GM21576 (cell line): ENCODE results near the gene HIF1AN.

Source experiments
- ATAC-seq: cut with Tn5 transposase; IDR thresholded peaks from one replicate; pipeline ENCODE4 v1.9.1; 2021; ENCODE audit warnings: mild to moderate bottlenecking, moderate library complexity; ENCODE audit not compliant: unreplicated experiment

The HIF1AN gene

DNA sequence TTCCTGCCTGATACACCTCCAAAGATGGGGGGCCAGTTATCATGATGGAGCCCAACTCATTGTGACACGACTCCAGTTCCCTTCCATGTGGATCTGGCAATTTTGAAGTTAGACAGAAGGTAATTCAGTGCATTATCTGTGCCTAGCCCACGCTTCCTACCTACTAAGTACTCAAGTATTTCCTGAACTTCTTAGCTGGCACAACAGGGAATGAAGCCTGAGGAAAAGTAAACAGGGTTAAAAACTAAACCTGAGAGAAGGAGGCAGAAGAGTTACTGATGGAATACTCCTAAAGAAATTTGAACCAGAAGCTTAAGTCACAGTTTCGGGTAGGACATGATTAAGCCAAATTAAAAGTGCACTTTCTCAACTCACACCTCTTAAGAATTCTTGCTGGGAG is 14.9 kb upstream of the HIF1AN start:
- no peak for ATAC-seq

GRCh38 chr10:100522107-100522801 is 13.5 kb upstream of the HIF1AN start:
- no peak for ATAC-seq

DNA sequence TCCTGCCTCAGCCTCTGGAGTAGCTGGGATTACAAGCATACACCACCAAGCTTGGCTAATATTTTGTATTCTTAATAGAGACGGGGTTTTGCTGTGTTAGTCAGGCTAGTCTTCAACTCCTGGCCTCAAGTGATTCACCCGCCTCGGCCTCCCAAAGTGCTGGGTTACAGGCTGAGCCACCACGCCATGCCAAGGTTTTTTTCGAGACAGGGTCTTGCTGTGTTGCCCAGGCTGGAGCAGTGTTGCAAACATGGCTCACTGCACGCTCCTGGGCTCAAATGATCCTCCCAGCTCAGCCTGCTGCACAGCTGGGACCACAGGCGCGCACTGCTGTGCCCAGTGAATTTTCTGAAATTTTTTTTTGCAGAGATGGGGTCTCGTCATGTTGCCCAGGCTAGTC is 12.8 kb upstream of the HIF1AN start:
- no peak for ATAC-seq

DNA sequence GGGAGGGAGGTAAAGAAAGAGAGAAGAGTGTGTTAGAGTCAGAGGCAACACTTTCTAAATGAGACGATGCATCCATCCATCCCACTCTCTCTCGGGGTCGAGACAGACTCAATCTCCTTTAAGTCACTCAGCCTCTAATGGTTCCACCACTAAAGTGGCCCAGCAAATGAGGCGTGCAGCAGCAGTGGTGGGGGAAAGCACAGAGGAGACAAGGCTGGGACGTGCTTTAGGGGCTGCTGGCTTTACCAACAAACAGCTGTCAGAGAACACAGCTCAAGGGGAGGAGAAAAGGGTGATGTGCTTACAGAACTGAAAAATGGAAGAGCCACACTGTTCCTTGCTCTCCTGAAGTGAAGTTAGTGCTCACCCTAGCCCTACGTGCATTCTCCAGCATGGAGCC is 11.5 kb upstream of the HIF1AN start:
- ATAC-seq = no peak

DNA sequence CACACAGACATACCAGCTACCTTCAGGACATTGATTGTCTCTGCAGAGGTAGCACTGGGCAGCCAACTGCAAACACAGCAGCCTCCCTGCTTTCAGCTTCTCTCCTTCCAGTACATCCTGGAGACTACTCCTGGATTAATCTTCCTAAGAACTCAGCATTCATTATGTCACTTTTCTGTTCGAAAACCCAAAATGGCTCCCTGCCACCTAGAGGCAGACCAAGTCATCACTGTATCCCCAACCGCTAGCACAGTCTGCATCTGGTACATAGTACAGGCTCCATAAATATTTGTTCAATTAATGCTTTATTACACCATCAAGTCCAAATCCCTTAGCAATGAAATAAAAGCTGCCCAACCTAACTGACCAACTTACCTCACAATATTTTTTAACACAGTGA is 11.1 kb upstream of the HIF1AN start:
- ATAC-seq = no peak

DNA sequence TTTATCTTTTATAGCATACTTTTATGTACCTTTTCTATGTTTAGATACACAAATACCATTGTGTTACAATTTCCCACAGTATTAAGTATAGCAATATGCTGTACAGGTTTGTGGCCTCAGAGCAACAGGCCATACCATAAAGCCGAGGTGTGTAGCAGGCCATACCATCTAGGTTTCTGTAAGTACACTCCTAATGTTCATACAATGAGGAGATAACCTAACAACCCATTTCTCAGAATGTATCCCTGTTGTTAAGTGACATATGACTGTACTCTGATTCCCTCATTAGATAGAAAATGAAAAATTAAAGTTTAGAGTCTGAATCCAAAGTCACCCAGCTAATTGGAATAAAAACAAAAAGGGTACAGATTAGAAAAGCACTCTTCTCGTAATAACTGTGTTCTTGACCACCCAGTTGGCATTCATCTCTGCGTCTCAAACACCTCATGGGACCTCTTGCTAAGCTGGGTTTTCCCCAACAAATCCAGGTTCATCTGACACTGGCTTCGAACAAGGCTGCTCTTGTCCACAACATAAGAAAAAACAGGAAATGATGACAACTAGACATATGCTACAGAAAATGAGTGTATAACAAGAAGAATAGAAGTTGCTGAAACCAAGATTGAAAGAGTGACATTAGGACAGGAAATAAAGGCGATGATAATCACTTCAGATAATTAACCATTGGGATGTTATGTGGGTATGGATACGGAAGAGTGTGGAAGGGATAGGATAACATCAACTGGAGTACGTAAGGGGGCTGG is 7.4 kb upstream of the HIF1AN start:
- no peak for ATAC-seq

DNA sequence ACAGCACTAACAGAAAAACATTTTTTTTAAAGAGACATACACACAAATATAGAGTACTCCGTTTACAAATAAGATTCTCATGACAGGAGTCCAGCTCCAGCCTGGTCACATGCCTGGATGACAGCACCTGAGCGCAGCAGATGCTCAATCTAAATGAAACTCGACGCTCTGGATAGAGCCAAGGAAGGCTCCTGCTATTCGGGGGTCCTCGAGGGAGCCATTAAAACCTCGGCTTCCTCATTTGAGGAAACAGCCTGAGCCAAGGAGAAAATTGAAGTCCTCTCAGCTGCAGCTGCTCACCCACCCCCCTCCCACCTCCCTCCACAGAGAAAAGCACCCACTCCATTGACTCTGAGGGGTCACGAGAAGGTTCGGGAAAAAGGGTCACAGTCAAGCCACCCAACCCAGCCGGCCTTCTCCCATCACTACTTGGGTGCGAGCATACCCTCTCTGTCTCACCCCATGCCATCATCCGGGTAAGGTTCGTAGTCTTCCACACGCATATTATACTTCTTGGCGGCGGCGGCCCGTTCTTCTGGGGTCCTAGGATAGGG is 6.7 kb upstream of the HIF1AN start:
- no peak for ATAC-seq

- peak; percentile 61 for ATAC-seq
These were observed 6.1 kb upstream of the HIF1AN start, which contains the start of gene NDUFB8 for GRCh38 chr10:100529475-100530298. Gene NDUFB8, minus strand, starts transcription at chr10:100529871. Its CDS starts 20 bp downstream, at chr10:100529851.

DNA sequence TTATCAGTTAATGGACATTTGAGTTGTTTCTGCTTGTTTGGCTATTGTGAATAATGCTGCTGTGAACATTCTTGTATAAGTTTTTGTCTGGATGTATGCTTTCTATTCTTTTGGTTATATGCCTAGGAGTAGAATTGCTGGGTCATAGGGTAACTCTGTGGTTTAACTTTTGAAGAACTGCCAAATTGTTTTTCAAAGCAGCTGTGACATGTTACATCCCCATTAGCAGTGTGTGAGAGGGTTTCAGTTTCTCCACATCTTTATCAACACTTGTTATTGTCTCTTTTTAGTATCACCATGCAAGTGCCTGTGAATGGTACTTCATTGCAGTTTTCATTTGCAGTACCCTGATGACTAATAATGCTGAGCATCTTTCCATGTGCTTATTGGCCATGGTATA is 4.0 kb upstream of the HIF1AN start:
- no peak for ATAC-seq

- ATAC-seq = no peak
These were observed 1.0 kb upstream of the HIF1AN start for GRCh38 chr10:100534726-100535125.

GRCh38 chr10:100535338-100535714 is 417 bp upstream of the HIF1AN start:
- ATAC-seq = no peak

DNA sequence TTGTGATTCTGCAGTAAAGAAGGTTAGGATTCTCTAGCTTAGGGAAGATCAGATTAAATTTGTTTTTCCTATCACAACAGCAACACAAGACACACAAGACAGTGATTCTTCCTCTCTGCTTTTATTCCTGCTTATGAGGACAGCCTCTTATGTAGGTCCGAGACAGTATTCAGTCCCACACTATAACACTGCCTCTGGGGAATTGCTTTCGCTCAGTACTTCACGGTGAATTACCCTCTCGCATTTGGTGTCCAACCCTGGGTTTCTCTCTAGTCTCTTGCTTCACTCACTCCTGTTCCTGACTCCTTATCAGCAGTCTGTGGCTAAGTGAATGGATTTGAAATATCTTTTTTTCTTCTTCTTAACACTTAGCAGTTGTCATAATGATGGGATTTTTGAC is 1.7 kb downstream of the HIF1AN start:
- ATAC-seq = no peak

DNA sequence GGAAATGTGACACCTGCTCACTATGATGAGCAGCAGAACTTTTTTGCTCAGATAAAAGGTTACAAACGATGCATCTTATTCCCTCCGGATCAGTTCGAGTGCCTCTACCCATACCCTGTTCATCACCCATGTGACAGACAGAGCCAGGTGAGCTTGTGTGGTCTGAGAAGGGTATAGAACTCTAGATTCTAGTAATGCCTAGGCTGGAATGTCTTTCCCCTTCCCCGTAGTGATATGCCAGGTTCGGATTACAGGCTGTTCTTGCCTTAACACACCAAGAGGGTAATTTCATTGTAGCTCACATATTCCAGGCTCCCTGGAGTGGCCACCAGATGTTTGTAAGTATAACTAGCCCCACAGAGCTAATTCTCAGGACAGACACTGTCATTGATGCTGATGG is 9.2 kb downstream of the HIF1AN start:
- ATAC-seq = no peak

DNA sequence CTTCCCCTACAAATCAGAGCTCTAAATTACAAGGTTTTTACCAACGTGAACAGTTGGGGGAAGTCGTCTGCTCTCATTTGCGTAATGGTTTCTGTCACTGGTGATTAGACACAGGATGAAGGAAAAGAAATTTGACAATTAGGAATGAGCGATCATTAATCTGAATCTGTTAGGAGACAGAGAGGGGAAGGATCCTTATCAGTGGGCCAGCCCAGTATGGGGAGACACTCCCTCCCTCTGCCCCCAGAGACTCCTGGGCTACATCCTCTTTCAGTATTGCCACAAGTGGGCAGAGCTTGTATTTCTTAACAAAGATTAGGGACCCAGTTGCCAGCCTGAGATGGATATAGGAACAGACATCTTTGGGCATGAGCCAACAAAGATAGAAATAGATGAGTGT is 15.5 kb downstream of the HIF1AN start:
- no peak for ATAC-seq

DNA sequence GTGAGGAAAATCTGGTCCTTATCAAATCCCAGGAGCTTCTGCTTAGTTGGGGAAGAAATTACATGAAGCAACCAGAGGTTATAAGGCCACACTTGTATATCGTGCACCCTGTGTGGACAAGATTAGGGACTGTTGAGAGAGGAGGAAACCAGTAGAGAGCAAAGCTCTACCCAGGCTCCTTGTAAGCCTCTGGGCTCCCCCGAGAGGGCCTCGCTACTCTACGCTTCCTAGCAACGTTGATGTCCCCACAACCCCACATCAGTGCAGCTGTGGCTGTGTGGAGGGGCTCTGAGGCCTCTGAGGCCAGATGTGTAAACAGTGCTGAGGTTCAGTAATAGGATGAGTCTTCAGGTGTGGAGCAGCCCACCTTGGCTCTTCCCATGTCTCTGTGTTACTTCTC is 16.0 kb downstream of the HIF1AN start:
- no peak for ATAC-seq

DNA sequence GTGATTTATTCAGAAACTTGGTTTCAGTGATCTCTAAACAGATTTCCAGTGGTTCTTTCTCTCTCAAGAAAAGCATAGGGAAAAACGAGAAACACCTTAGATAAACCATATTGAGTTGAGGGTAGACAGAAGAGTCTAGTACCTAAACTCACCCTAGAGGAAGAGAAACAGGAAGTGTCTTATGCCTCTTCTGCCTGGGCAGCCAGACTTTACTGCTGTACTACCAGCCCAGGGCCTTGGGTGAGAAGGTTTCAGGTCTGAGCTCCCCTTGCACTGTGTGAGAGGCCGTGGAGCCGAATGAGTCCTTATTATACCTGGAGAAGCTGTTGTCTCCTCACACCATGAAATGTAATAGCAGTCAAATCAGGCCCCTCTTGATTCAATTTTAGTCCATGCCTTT is 18.2 kb downstream of the HIF1AN start:
- ATAC-seq = no peak

DNA sequence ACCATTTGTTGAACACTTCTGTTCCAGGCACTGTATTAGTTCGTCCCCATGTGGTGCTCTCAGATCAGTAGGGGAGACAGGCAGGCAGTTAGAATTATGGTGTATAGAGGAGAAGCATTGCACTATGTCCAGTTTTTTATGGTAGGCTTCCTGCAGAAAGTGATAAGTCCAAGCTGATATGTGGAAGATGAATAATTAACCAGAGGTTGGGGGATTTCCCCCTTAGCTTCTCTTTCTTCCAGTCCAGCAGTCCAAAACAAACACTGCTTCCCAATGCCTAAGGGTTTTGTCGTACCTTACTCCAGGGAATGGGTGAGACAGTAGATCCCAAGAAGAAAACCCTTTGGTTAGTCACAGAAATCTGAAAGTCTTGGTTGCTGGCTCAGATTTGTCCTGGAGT is 19.2 kb downstream of the HIF1AN start:
- no peak for ATAC-seq

GRCh38 chr10:100560248-100560647 is 24.5 kb downstream of the HIF1AN start:
- ATAC-seq = no peak

- ATAC-seq = no peak
These were observed 25.3 kb downstream of the HIF1AN start for GRCh38 chr10:100561005-100561404.

DNA sequence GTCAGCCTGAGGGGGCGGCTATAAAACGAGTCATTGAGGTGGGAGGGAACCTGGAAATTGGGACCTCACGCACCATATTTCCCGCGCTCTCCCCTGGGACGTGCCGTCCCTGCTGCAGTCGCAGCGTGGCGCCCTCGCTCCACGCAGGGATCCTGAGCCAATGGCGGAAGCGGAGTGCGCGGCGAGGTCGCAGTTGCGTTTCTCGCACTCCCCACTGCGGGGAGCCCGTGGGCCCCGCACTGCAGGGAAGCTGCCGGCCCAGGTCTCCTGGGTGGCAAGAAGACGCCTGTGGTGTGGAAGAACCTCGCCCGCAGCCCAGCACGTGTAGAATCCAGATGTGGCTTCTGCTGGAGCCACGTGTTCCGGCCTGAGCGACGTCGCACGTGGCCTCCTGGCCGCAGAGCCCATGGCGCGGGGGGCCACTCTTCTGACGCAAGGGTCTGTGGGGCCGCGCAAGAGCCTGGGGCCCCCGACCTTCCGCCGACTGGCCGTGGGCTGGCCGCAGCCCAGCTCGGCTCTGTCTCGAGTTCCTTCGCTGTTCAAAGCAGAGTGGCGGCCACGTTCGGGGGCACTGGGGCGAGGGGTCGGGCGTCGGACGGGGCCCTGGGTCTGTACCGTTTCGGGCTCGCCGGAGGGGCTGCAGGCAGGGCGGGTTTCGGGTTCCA is 26.4 kb downstream of the HIF1AN start:
- ATAC-seq = peak; percentile 78
